HG03159 (cell line): ENCODE results near the gene VEPH1.

Experiments
- ATAC-seq: cut with Tn5 transposase; IDR thresholded peaks from one replicate; pipeline ENCODE4 v1.9.1; 2021; ENCODE audit warnings: mild to moderate bottlenecking, moderate library complexity; ENCODE audit not compliant: unreplicated experiment

Gene VEPH1

DNA sequence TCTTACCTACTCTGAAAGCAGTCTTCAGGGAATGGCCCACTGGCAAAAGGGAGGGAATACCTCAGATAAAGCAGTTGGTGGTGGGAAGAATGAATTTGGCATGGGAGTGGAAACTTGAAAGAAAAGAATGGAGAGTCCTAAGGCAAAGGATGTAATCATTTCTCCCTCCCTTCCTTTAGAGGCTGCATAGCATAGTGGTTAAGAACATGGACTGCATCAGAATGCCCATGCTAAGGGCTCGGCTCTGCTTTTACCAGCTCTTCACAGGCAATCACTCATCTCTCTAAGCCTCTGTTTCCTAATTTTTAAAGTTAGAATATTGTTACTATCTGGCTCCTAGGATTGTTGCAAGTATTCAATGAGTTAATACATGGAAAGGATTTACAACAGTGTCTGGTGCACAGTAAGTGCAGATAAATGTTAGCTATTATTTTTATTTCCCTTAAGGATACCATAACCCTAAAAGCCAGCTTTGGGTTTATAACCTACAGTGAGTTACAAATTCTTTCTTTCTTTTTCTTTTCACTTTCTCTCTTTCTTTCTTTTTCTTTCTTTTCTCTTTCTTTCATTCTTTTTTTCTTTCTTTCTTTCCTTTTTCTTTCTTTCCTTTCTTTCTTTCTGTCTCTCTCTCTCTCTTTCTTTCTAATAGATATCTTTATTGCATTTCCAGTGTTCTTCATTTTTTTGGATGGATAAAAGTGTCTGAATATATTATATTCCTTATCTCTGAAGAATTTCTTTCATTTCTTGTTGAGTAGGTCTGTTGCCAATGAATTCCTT, 23.6 kb downstream of the VEPH1 start:
- ATAC-seq: no peak

DNA sequence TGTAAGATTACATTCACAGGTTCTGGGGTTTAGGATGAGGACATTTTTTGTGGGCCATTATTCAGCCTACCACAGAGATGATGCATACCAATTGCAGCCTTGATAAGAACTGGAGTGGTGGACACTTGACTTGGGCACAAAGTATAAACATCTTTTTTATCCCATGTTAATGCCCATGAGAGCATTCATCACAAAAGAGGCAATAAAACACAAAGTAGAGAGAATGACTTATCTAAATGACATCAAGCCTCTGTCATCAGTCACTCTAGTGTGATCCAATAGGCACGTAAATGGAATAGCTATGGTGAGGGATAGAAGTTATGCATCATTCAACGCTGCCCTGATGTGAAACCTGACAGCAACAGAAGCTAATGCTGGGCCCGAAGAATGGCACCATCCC, 25.8 kb downstream of the VEPH1 start:
- no peak for ATAC-seq

DNA sequence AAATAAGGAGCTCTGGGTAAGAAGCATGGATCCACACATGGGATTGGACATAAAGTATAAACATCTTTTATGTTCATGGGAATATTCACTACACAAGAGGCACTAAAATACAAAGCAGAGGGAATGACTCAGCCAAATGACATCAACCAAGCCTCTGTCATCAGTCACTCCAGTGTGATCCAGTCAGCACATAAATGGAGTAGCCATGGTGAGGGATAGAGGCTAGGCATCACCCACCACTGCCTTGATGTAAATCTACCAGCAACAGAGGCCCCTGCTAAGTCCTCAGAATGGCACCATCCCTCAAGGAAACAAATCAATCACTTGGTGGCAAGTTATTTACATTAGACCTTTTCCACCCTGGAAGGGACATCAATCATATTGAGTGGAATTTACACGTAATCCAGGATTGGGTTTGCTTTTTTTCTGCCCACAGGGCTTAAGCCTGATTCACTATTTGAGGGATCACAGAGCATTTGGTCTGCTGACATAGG, 27.2 kb downstream of the VEPH1 start:
- no peak for ATAC-seq

DNA sequence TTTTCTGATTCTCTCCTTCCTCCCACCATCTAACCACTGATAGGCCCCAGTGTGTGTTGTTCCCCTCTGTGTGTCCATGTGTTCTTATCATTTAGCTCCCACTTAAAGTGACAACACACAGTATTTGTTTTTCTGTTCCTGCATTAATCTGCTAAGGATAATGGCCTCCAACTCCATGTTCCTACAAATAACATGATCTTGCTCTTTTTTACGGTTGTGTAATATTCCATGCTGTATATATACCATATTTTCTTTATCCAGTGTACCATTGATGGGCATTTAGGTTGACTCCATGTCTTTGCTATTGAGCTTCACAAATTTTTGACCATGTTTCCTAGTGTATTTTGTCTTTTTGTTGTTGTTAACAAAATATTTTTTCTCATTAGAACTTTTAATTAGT, 30.6 kb downstream of the VEPH1 start:
- no peak for ATAC-seq

DNA sequence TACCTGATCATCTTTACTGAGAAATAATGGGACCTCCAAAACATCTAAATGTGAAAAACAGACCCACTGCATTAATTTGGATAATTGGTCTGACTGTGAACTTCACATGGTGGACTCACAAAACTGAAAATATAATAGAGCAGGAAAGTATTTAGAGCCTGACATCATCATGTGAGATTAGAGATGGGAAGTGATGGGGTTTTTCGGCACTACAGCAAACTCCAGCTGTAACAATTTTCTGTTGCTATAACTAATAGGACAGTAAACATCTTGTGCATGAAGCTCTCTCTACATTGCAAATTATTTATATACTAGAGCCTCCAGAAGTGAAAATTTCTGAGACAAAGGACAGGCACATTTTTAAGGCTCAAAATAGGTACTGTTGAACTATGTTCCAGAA, 32.2 kb downstream of the VEPH1 start:
- no peak for ATAC-seq

DNA sequence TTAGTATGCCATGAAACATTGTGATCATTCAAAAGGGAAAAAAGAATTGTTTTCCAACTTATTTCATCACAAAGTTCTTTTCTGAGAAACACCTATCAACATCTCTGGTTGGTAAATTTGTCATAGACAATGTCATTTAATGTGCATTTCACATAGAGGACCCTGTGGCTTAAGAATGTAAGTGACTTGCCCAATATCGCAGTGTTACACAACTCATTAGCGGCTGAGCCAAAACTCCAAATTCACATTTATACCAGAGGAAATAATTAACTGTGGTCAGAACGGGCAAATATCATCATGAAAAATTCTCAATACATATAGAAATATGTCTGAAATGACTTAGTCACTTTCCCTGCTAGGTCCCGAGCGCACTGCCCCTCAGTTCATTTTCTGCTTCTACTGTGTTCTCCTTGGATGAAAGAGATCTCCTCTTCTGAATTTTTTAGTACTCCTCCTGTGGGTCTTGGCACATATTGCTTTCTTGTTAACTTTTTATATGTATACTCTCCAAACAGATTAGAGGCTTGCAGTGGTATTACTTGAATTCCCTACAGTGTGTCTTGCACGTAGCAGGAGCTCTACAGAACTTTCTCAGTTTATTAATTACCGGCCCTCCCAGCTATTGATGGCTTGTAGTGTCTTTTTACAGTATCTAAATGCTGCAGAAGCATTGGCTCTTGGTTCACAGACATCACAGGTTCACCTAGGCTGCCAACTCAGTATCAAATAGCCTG, 33.5 kb downstream of the VEPH1 start:
- ATAC-seq: no peak

DNA sequence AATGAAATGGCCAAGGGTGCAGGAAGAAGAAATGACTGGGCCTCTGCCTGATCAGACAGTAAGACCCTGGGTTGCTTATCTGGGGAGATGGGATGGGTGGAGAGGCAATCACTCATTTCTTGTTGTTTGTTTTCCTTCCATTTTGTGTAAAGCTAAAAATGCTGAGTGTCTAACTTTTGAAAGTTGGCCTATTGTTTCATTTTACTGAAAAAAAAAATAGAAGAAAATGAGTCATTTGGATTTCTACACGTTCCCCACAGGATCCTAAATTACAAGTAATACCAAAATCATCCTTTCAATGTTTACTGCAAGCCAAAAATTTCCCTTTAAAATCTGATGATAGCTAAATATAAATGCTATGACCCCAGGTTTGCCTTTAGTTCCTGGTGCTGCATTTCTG, 36.0 kb downstream of the VEPH1 start:
- ATAC-seq: no peak

DNA sequence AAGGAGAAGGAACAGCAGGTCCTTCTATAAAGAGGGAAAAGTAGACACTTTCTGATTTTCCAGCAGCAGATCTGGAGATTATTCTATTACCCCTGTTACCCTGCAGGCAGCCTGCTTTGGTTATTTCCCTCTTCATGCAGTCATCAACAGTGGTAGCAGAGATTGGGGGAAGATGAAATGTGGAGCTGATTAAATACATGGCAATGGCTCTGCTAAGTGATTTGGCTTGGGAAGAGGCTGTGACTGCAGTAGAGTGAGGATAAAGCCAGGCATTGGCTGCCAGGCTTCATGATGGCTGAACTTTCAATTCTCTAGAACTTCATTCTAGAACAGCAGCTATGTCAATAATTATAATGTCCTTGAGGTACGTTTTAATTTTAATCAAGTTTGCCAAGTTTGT, 37.5 kb downstream of the VEPH1 start:
- ATAC-seq: no peak

DNA sequence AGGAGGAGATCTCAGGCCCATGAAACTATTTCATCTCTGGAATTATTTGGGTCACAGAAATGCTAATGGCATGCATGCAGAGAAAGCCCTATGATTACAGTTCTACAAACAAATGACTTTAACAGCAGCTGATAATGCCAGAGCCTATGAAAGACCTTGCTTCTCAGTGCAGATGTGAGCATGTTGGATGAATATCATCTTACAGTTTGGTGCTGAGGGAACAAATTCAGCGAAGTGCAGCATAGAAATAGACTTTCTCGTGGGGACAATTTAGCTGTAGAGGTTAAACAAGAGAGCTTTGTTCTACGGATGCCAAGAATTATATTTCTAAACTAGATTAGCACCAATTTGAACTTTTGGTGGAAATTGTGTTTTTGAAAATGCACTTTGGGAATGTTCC, 38.9 kb downstream of the VEPH1 start:
- no peak for ATAC-seq

DNA sequence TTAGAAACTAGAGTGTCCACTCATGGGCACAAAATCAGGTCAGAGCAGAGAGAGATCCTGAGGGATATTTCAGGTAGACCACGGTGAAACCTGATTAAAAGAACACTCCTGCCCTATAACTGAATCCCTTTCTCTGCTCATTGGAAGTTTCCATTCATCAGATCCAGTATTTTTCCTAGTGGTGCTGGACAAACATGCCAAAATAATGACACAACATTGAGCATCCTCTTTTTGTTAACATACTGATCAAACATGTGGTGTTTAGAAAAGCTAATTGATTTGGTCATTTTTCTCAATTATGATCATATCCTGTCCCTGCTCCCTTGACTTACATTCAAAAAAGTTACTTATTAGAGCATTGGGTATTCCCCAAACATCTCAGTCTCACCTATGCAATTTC, 39.4 kb downstream of the VEPH1 start:
- no peak for ATAC-seq

DNA sequence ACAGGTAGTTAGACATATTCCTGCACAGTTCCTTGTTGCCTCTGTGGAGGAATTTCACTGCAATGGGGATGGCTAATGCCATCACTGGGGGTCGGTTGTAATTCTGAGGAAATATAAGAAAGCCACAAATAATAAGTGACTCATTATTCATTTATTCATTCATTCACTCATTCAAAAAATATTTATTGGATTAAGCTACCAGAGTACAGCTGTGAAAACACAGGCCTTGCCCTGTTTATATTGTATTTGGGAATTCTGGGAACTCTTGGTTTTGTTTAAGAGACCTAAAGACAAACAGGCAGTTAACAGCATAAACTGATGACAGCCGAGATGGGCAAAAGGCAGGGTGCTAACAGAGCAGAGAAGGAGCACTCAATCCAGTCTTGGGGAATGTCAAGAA, 43.0 kb downstream of the VEPH1 start:
- ATAC-seq: no peak

DNA sequence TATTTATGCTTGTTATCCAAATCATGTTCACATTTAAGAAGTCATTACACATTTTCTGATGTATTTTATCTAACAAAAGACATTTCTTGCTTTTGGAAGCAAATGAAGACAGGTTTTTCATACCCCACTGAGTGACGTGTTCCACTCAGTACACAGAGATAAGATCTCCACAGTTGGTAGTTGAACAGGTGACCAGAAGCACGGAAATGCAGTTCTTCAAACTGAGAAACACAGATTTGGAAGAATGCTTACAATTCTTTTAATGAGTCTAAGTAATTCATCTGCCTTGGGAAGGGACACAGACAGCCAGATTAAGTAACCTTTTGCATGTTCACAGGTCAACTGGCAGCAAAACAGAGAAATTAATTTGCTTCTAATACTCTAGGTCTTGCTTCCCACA, 43.5 kb downstream of the VEPH1 start:
- no peak for ATAC-seq

DNA sequence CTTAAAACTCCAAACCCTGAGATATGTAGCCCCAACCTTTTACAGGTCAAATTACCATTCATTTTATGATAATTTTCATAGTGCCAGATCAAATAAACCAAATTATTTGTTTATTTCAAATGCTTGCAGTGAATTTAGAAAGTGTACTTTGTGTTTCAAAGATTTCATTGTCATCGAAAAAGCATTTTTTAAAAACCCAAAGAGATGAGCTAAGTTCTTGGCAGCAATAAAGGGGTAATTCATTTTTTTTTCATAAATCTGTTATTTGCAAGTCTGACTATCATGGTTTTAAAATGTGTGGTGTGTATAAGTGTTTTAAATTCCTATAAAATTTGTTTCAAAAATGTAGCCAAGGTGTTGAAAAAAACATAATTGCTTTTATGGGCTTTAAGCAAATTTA, 49.4 kb downstream of the VEPH1 start:
- no peak for ATAC-seq

DNA sequence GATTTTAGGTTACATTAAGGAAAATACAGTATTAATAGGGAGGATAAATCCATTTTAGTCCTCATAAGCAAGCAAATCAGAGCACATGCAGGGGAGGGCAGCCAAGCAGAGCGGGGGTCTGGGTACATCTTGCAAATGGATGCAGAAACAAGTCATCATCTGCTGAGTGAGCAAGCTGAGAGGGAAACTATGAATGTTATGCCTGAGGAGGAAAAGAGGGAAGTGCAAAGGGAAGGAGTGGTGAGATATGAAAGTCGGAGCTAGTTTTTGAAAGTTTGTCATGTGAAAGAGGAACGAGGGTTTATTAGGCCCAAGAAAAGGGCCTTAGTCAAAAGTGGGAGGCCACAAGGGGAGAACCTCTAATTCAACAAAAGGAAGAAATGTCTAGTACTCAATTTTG, 51.1 kb downstream of the VEPH1 start:
- no peak for ATAC-seq

DNA sequence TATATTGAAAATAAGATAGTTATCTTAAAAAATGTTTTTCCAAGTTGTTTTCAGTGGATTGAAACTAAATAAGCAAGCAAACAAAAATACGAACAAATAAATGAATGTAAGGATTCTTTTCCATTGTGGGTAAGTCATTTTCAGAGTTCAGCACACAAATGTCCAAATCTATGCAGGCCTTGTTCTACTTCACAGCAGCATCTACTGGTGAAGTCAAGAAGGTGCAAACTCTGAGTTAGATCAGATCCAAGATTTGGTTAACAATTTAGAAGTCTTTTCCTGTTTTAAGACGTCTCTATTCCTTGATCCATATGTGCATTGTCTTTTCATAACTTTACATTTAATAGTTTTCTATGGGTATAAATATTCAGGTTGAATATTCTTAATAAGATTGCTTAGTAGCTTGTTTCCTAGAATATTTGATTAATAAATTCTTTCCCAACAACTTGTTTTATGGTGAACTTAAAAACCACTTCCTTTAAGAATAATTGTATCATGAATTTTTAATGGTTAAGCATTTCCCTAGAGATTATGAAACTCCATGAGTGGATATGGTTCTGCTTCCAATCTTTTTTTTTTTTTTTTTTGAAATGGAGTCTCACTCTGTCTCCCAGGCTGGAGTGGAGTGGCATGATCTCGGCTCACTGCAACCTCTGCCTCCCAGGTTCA, 56.1 kb downstream of the VEPH1 start:
- no peak for ATAC-seq

DNA sequence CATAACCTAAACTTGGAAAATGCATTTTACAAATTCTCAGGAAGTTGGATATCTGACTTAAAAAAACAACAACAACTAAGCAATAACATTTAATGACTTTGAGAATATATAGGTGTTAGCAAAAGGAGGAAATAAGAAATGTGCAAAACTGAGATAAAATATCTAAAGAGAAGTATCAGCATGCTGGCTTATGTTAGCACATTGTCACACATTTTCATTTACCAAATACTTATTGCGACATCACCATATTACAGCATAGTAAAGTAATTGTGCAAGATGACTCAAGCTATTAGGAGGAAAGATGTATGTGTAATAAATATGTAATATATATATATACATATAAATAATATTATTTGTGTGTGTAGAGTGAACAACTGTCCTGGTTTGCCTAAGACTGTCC, 57.4 kb downstream of the VEPH1 start:
- no peak for ATAC-seq

DNA sequence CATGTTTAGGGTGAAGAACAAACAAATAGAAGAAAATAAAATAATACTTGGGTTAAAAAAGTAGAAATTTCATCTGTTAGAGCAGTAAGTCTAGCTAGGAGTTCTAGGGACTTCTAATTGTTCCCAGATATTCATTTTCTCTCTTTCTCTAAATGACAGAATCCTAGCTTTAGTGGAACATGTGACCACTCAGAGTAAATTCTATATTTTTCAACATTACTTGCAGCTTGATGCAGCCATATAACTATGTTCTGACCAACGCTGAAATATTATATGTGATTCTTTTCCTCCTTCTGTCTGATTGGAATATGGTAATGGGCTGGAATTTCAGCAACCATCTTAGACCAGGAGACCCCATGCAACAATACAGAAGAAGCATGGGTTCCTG, 58.4 kb downstream of the VEPH1 start:
- no peak for ATAC-seq

DNA sequence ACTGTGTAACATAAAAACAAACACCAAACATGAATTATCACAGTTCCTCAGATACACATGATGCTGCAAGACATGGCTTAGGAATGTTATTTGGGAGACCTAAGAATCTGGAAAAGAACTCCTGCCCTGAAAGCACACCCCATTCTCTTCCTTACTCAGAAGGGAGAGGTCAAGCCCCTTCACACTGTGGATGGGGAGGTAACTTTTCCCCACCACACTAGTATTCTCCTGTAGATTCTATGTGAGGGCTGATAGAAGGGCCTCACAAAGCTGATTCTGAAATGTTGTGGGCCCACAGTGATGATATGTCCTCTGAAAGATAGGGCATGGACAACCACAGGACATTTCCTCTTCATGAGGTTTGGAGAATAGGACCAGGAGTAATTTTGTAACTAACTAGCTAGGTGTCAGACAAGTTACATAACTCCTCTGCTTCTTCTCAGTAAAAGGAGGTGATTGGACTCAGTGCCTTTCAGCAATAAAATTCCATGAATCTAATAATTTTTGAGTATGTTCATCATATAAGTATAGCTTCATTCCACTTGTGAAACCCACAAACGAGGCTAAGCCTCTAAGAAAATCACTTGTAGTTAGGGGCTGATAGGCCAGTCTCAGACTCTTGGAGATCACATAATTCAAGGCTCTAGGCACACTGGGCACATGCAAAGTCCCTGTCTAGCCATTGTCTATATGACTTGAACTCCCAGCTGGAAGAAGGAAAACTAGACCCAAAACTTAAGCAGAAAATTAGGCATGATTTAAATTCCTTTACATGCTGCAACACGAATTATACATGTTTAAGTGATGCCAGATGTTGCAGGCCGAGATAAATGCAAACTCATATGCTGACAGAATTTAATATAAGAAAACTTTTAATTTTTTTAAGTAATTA, 59.1 kb downstream of the VEPH1 start:
- no peak for ATAC-seq

DNA sequence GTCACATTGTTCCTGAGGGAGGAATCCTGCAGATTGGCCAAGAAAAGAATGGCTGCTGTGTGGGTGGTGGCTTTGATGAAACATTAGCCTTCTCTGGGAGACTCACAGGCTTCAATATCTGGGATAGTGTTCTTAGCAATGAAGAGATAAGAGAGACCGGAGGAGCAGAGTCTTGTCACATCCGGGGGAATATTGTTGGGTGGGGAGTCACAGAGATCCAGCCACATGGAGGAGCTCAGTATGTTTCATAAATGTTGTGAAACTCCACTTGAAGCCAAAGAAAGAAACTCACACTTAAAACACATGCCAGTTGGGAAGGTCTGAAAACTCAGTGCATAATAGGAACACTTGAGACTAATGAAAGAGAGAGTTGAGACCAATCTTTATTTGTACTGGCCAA, 60.5 kb downstream of the VEPH1 start:
- no peak for ATAC-seq

DNA sequence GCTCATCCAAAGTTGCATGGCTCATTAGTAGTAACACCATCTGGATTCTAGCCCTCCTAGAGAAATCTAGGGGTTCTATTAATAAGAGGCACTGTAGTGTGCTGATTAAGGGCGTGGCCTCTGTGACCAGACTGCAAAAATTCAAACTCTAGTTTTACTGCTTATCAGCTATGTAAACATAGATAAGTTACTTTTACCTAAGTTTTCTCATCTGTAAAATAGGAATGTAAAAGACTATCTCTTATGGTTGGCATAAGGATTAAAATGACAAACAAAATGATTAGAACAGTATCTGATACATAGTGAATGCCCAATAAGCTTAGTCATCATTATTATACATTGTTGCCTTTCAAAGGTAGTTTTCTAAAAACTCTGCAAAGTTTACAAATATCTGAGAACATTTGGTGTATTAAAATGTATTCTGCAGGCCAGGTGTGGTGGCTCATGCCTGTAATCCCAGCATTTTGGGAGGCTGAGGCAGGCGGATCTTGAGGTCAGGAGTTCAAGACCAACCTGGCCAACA, 62.1 kb downstream of the VEPH1 start:
- ATAC-seq: no peak
